ENCODE results near the gene JAK2. TPM values are rescaled to one million over a fixed set of nuclear protein-coding genes. Genes with fewer than 3 reads are reported as not detected.
"Not testable (repeated sequence)": the region's sequence is repeated elsewhere in the genome, so short reads cannot be mapped to it uniquely, and the experiment has no call there.

The JAK2 gene
- total and polyA plus RNA-seq, 2 experiments from 2014 or later: 14.3 to 17.1 TPM

DNA sequence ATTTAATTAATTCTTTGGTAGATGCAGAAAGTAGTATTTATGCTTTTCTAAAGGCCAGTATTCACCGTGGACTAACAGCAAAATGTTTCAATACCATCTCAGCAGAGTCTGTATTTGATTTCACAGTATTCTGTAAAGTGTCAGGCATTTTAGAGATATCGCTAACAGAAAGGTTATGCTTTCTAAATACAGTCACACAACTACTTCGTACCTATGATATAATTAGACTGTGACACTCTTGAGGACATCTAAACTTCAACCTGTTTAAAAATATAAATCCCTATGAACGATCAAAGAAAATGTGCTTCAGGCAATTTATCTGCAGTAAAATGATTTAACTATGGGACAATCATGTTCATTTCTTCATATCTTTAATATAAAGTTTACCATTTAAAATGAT is 41.7 kb upstream of the JAK2 start:
- WGBS (ENCODE audit: low lambda C conversion rate, missing lambda C conversion rate): 89% methylated on average over 4 of the region's 4 CpGs

DNA sequence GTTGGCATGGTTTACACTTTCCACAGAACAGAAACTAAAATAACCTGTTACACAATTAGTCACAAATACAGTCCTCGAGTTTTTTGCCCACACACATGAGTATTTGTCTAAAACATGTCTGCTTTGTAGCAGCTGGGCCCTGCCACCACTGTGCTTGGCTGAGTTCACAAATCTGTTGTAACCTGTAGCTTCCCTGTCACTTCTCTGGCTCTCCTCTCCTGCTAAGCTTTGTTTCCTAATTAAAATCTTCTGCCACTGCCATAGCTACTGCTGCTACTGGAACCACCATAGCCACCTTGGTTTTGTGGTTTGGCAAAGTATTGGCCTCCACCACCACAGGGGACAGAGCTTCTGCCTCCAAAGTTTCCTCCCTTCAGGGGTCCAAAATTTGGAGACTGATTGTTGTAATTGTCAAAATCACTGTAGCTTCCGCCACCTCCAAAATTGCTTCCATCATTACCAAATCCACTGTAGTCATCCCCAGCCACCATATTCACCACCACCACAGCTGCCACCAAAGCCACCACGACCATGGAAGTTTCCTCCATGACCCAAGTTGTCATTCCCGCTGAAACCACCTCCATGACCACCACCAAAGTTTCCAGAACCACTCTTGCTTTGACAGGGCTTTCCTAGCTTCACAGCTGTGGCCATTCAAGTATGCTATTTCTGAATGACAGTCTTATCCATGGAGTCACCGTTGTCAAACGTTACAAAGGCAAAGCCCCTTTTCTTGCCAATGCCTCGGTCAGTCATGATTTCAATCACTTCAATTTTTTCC is 40.5 kb upstream of the JAK2 start:
- H3K27ac ChIP-seq; H3K36me3 ChIP-seq (replicated peaks; ENCODE audit: insufficient read depth, low read depth); H3K9me2 ChIP-seq (replicated peaks; ENCODE audit: insufficient read depth); H3K79me2 ChIP-seq; H3K4me2 ChIP-seq; H3K4me3 ChIP-seq; H3K4me1 ChIP-seq (ENCODE audit: insufficient read depth); H3K27me3 ChIP-seq; H4K20me1 ChIP-seq (ENCODE audit: insufficient read depth, poor library complexity, severe bottlenecking); H2AFZ ChIP-seq; H3K9me3 ChIP-seq (ENCODE audit: low read depth); DNase-seq (ENCODE audit: low spot score): not testable (repeated sequence)
- 88% methylated on average over 7 of the region's 7 CpGs for WGBS (ENCODE audit: low lambda C conversion rate, missing lambda C conversion rate)

More for the DNA sequence above, 41.7 kb upstream of the JAK2 start:
- H3K9me3 ChIP-seq (ENCODE audit: low read depth): no peaks in the 10 kb centered on the region
- H3K4me1 ChIP-seq (ENCODE audit: insufficient read depth): no peaks in the 10 kb centered on the region
- no peaks in the 10 kb centered on the region for H3K9me2 ChIP-seq (replicated peaks; ENCODE audit: insufficient read depth)
- H3K36me3 ChIP-seq (replicated peaks; ENCODE audit: insufficient read depth, low read depth): no peaks in the 10 kb centered on the region
- H3K27me3 ChIP-seq: no peaks in the 10 kb centered on the region
- H2AFZ ChIP-seq: no peak overlapping the region
- no peak for DNase-seq (ENCODE audit: low spot score)
- H4K20me1 ChIP-seq (ENCODE audit: insufficient read depth, poor library complexity, severe bottlenecking): no peaks in the 10 kb centered on the region
- H3K4me2 ChIP-seq: no peak overlapping the region
- TF ChIP-seq EZH2 (IDR thresholded peaks at IDR 0.05; ENCODE audit: borderline replicate concordance): no peak
- TF ChIP-seq EZH2phosphoT487 (IDR thresholded peaks at IDR 0.05; ENCODE audit: low read depth, severe bottlenecking, unreplicated experiment): no peak
- no peak for TF ChIP-seq CTCF (IDR thresholded peaks at IDR 0.05; ENCODE audit: poor library complexity)
- H3K79me2 ChIP-seq: no peaks in the 10 kb centered on the region
- H3K4me3 ChIP-seq: no peak overlapping the region
- H3K27ac ChIP-seq: no peak overlapping the region

- WGBS (ENCODE audit: low lambda C conversion rate, missing lambda C conversion rate): 97% methylated on average over 1 of the region's 1 CpG
- H3K4me1 ChIP-seq (ENCODE audit: insufficient read depth): no peaks in the 10 kb centered on the region
- H3K27ac ChIP-seq: no peak overlapping the region
Observed at GRCh38 chr9:4946937-4947336, 38.1 kb upstream of the JAK2 start.

More at GRCh38 chr9:4946937-4947336, 38.1 kb upstream of the JAK2 start:
- DNase-seq (ENCODE audit: low spot score): no peak
- TF ChIP-seq EZH2 (IDR thresholded peaks at IDR 0.05; ENCODE audit: borderline replicate concordance) (no peak), EZH2phosphoT487 (IDR thresholded peaks at IDR 0.05; ENCODE audit: low read depth, severe bottlenecking, unreplicated experiment) (no peak), CTCF (IDR thresholded peaks at IDR 0.05; ENCODE audit: poor library complexity) (no peak)
- H3K4me3 ChIP-seq: no peak overlapping the region
- H3K79me2 ChIP-seq: no peaks in the 10 kb centered on the region
- no peaks in the 10 kb centered on the region for H3K9me2 ChIP-seq (replicated peaks; ENCODE audit: insufficient read depth)
- H4K20me1 ChIP-seq (ENCODE audit: insufficient read depth, poor library complexity, severe bottlenecking): no peaks in the 10 kb centered on the region
- no peak overlapping the region for H3K4me2 ChIP-seq
- H2AFZ ChIP-seq: no peak overlapping the region
- no peaks in the 10 kb centered on the region for H3K9me3 ChIP-seq (ENCODE audit: low read depth)
- H3K36me3 ChIP-seq (replicated peaks; ENCODE audit: insufficient read depth, low read depth): no peaks in the 10 kb centered on the region
- no peaks in the 10 kb centered on the region for H3K27me3 ChIP-seq
